C1 segment of cervical spinal cord (tissue), 14 donors: ENCODE measurements around the gene HINT3.
"Not testable (repeated sequence)": the region's sequence is repeated elsewhere in the genome, so short reads cannot be mapped to it uniquely, and the experiment has no call there.

ENCODE experiments used
- DNase-seq, 14 donors: peaks; one replicate each; lab custom pipeline; 2025; lab: John Stamatoyannopoulos, UW

HINT3 gene

DNA sequence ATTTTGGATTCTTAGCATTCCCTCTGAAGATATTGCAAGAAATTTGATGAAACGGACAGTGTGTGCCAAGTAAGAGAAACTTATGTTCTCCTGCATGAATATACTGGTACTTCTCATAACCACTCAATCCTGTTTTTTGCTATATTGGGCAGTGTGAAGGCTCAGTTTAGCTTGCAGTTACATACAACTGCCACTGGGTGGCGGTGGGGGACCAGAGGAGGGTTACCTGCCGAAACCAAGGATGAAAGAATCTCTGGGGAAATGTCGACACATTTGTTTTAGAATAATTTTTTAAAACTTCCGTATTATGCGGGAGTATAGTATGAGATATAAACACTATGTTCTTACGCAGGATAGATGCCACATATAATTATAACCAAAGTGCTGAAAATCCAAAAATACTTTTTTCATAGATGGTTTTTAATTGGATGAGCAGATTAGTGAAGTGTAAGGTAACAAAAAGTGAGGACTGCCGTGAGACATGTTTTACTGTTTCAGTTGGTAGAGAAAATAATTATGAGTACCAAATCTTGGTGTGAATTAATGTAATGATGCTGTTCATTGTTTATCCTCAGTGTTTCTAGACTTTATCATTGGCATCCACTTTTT is 39.5 kb downstream of the HINT3 start:
- peak in 12 of 14 donors; percentile 3 to 72 (median 15) for DNase-seq

- DNase-seq, result no peak
Observed at GRCh38 chr6:126002755-126003679, 46.4 kb downstream of the HINT3 start.

- DNase-seq, result no peak
Observed at GRCh38 chr6:126007800-126008199, 51.2 kb downstream of the HINT3 start.

DNA sequence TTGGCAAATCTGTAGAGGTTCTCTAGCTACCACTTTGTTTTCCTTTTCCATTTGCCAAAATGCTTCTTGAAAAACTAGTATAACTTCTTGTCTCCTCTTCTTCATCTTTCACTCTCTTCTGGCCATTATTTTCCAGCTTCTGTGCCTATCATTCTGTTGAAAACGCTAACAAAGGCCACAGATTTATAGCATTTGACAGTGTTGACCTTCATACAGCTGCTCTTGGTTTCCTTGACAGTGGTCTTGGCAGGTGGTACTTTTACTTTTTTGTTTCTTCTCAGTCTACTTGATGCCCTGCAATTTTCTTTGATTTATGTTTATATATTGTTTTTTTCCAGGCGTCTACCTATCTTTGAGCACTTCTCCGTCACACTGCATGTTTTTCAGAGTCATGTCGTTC is 53.5 kb downstream of the HINT3 start:
- no peak for DNase-seq

DNA sequence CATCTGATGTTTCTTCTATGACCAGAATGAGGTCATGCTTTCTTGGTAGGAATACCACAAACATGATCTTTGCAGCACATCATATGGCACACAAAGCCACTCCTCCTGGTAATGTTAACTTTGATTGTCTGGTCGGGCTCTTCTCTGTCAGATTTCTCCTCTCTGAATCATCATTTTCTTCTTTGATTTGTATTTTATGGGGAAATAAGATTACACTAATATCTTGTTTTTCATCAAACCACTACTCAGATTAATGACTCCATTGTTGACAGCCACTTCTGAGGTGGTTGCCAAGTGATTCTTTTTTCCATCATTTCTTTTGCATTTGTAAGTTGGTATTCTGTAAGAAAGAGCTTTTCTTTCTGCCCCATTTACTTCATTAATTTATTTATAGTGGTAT is 59.3 kb downstream of the HINT3 start:
- DNase-seq, result no peak

DNA sequence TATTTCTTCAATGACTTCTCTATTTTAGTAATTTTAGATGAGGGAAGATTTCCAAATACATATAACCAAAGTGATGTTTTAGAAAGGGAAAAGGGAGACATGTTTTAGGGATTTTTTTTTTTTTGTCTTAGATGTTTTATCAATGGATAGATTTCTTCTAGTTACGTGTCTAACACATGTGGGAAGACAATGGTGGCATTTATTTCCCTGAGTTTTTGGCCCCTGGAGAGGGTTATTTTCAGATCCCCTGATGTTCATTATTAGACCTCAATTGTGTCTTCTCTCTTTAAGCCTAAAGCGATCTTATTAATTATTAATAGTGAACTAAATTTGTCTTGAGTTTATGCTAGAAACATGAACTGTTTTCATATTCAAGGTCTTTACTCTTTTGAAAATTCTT is 60.0 kb downstream of the HINT3 start:
- no peak for DNase-seq

GRCh38 chr6:126017668-126018067 is 61.1 kb downstream of the HINT3 start:
- DNase-seq, result no peak

DNA sequence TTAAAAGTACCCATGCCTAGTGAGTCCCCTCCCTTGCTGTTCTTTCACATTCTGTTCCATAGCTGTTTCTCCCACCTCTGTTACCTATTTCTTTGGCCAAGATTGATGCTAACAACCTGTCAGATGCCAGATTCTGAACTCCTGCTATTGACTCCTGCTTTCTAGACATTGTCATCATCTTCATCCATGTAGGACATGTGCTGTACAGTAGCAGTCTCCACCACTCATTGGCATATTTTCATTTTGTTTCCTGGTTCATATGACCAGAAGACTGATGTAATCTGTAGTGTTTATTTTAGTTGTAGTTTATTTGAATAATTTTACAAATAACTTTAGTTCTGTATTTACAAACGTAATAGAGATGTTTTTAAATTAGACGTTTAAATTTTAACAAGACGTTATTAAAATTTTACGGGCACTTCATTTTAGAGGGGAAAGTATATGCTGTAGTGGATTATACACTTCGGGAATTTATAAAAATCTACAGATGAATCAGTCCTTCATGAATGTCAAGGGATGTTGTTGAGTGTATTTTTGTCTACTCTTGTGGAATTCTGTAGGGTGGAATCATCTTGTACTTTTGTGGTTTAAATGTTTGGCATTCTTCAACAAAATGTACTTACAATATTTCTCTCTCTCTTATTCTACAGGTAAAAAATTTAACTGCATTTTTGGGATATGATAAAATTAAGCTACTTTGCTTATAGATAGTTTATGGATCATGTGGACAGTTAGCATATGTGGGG is 63.9 kb downstream of the HINT3 start:
- DNase-seq, result no peak

DNA sequence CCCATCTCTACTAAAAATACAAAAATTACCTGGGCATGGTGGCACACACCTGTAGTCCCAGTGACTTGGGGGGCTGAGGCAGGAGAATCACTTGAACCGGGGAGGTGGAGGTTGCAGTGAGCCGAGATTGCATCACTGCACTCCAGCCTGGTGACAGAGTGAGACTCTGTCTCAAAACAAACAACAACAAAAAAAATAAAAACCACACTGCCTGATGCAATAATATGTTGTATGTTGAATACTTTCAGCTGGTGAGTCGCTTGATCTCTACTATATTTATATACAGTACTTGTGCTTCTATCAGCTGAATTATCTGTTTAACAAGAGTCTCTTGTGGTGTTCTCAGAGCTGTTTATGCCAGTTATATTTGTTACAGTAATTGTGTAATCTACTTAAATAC is 66.9 kb downstream of the HINT3 start:
- DNase-seq, result not testable (repeated sequence)

GRCh38 chr6:126026001-126026400 is 69.4 kb downstream of the HINT3 start:
- no peak for DNase-seq

- DNase-seq, result no peak
Observed at GRCh38 chr6:126027601-126028000, 71.0 kb downstream of the HINT3 start.
